ENCODE data around the gene DUSP5. TPM values are rescaled to one million over a fixed set of nuclear protein-coding genes. Genes with fewer than 3 reads are reported as not detected.

Gene DUSP5
- total and polyA plus RNA-seq, 10 of the 15 experiments (the other 5 are each of a cell fraction or from before 2014, with no cell fraction given) = 2.1 to 95.9 (median 23.4) TPM

DNA sequence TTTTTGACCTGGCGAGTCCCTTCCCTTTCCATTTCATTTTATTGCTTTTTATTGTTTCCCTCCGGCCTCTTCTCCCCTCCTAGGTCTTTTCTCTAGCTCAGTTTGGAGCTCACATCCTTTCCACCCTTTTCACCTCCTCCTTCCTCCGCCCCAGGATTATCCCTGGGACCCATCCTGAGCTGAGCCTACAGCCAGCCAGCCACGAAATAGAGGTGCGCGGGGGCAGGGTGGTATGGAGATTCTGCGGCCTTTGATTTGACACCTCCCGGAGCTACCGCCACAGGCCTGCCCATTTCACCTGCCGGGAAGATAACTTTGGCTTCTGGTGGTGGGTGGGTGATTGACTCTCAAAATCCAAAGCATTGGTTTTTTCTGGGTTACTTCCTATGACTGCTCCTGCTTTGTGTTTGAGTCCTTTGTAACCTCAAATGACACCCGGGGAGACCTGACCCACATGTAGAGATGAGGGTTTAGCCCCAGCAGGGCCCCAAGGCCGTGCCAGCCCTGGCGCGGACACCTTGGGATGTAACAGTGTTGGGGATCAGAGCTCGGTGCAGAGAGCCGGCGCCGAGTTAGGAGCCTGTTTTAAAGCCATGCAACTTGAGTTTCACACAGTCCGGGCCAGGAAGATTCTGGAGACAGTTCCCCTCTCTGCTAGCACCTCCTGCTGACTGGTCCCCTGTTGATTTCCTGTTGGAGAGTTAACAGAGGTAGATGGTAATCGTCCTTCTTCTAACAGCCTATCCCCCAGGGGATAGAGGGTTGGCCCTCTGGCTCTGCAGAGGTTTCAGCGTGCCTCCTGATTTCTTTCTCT lies 1.5 kb downstream of the DUSP5 start (continued):
- peak in 1 of 2 experiments; percentile 32; a peak in 2 of 4 replicates for TF ChIP-seq ETV6 (conservative IDR thresholded peaks at IDR 0.05 in 1 of 2, IDR thresholded peaks at IDR 0.05 in 1 of 2; ENCODE audit: borderline replicate concordance in 1 of 2, low read depth in 1 of 2)
- TF ChIP-seq NFYA (IDR thresholded peaks at IDR 0.05; ENCODE audit: borderline replicate concordance, low read depth, low read length) = no peak
- TF ChIP-seq HDGF (IDR thresholded peaks at IDR 0.05) = peak; percentile 16; the same call in 1 of the 2 replicates
- TF ChIP-seq BHLHE40 (IDR thresholded peaks at IDR 0.05; ENCODE audit: borderline replicate concordance in 1 of 2, low read depth in 2 of 2, low read length in 1 of 2) = peak in 1 of 2 experiments; percentile 44; a peak in 1 of 4 replicates
- peak; percentile 38; the same call in 1 of the 2 replicates for TF ChIP-seq MTA2 (IDR thresholded peaks at IDR 0.05; ENCODE audit: low read depth)
- peak; percentile 84 for TF ChIP-seq SMARCA5 (IDR thresholded peaks at IDR 0.05)
- TF ChIP-seq, protein P1, sequence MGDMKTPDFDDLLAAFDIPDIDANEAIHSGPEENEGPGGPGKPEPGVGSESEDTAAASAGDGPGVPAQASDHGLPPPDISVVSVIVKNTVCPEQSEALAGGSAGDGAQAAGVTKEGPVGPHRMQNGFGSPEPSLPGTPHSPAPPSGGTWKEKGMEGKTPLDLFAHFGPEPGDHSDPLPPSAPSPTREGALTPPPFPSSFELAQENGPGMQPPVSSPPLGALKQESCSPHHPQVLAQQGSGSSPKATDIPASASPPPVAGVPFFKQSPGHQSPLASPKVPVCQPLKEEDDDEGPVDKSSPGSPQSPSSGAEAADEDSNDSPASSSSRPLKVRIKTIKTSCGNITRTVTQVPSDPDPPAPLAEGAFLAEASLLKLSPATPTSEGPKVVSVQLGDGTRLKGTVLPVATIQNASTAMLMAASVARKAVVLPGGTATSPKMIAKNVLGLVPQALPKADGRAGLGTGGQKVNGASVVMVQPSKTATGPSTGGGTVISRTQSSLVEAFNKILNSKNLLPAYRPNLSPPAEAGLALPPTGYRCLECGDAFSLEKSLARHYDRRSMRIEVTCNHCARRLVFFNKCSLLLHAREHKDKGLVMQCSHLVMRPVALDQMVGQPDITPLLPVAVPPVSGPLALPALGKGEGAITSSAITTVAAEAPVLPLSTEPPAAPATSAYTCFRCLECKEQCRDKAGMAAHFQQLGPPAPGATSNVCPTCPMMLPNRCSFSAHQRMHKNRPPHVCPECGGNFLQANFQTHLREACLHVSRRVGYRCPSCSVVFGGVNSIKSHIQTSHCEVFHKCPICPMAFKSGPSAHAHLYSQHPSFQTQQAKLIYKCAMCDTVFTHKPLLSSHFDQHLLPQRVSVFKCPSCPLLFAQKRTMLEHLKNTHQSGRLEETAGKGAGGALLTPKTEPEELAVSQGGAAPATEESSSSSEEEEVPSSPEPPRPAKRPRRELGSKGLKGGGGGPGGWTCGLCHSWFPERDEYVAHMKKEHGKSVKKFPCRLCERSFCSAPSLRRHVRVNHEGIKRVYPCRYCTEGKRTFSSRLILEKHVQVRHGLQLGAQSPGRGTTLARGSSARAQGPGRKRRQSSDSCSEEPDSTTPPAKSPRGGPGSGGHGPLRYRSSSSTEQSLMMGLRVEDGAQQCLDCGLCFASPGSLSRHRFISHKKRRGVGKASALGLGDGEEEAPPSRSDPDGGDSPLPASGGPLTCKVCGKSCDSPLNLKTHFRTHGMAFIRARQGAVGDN (IDR thresholded peaks at IDR 0.05) = peak; percentile 55
- no peak for TF ChIP-seq MTA3 (IDR thresholded peaks at IDR 0.05; ENCODE audit: borderline replicate concordance, low read length)
- TF ChIP-seq RUNX3 (IDR thresholded peaks at IDR 0.05; ENCODE audit: low read length) = no peak
- no peak for TF ChIP-seq MEF2A (IDR thresholded peaks at IDR 0.05; ENCODE audit: insufficient read depth, low read depth, low read length)
- TF ChIP-seq CHD1 (IDR thresholded peaks at IDR 0.05; ENCODE audit: low read depth, low read length) = no peak
